ENCODE results near the gene TAS1R2. TPM values are rescaled to one million over a fixed set of nuclear protein-coding genes. Genes with fewer than 3 reads are reported as not detected.

TAS1R2 gene
- total and polyA plus RNA-seq, 2 donors from 2014 or later: not detected

GRCh38 chr1:18903291-18903756, 43.9 kb upstream of the TAS1R2 start:
- Histone ChIP-seq H3K4me3 (ENCODE audit: low read length in 3 of 3) (peak overlapping the region; percentile 44 to 83 (median 46)), H3K9ac (ENCODE audit: low read length in 3 of 3) (peak overlapping the region in 2 of 3 donors; percentile 36 to 37), H3K27me3 (ENCODE audit: control insufficient read depth, insufficient read depth, low read length) (no peaks in the 10 kb centered on the region), H3K9me3 (ENCODE audit: control insufficient read depth in 2 of 3, insufficient read depth in 1 of 3, low read length in 3 of 3) (no peaks in the 10 kb centered on the region), H3K27ac (ENCODE audit: low read depth in 2 of 2, low read length in 2 of 2) (peak overlapping the region; percentile 82 to 84), H3K4me1 (ENCODE audit: control insufficient read depth in 2 of 3, insufficient read depth in 2 of 3, low read depth in 1 of 3, low read length in 3 of 3) (peaks cover 3 to 15% (median 12%) of the 10 kb centered on the region in 3 donors), H3K36me3 (ENCODE audit: control insufficient read depth in 2 of 3, insufficient read depth in 3 of 3, low read length in 3 of 3) (peaks cover 0 to 7% (median 0%) of the 10 kb centered on the region in 3 donors)
- intact Hi-C loops (cut with DNase I): no loop called here
- TF ChIP-seq CTCF (IDR thresholded peaks at IDR 0.05; ENCODE audit: borderline replicate concordance, extremely low read depth, insufficient read depth): no peak
- DNase-seq (no peak), FAIRE-seq (no peak)

- H3K9ac ChIP-seq (ENCODE audit: low read length in 3 of 3): peak within 1 kb of the TSS; percentile 46 to 77 (median 49)
- DNase-seq: peak; percentile 97 to 99 (median 99)
- FAIRE-seq: peak; percentile 98
- peak within 1 kb of the TSS; percentile 66 to 86 (median 83) for H3K4me3 ChIP-seq (ENCODE audit: low read length in 3 of 3)
- H3K27ac ChIP-seq (ENCODE audit: low read depth in 2 of 2, low read length in 2 of 2): peak within 1 kb of the TSS; percentile 82 to 96
- intact Hi-C loops (cut with DNase I): no loop called here
- peak; percentile 2 for TF ChIP-seq CTCF (IDR thresholded peaks at IDR 0.05; ENCODE audit: borderline replicate concordance, extremely low read depth, insufficient read depth)
- no peaks in the 10 kb centered on the region for H3K9me3 ChIP-seq (ENCODE audit: control insufficient read depth in 2 of 3, insufficient read depth in 1 of 3, low read length in 3 of 3)
- peaks cover 3 to 13% (median 12%) of the 10 kb centered on the region in 3 donors for H3K4me1 ChIP-seq (ENCODE audit: control insufficient read depth in 2 of 3, insufficient read depth in 2 of 3, low read depth in 1 of 3, low read length in 3 of 3)
- H3K36me3 ChIP-seq (ENCODE audit: control insufficient read depth in 2 of 3, insufficient read depth in 3 of 3, low read length in 3 of 3): peaks cover 0 to 7% (median 0%) of the 10 kb centered on the region in 3 donors
- no peaks in the 10 kb centered on the region for H3K27me3 ChIP-seq (ENCODE audit: control insufficient read depth, insufficient read depth, low read length)
These were observed 43.2 kb upstream of the TAS1R2 start, which contains the start of gene ALDH4A1 for GRCh38 chr1:18902523-18903290. Gene ALDH4A1 (minus strand): TSS chr1:18902555. CDS start chr1:18902523, 32 bp downstream.

- Histone ChIP-seq H3K4me3 (ENCODE audit: low read length in 3 of 3) (peak overlapping the region; percentile 66 to 86 (median 83)), H3K9ac (ENCODE audit: low read length in 3 of 3) (peak overlapping the region; percentile 38 to 77 (median 49)), H3K27ac (ENCODE audit: low read depth in 2 of 2, low read length in 2 of 2) (peak overlapping the region; percentile 82 to 96), H3K27me3 (ENCODE audit: control insufficient read depth, insufficient read depth, low read length) (no peaks in the 10 kb centered on the region), H3K4me1 (ENCODE audit: control insufficient read depth in 2 of 3, insufficient read depth in 2 of 3, low read depth in 1 of 3, low read length in 3 of 3) (peaks cover 3 to 12% (median 12%) of the 10 kb centered on the region in 3 donors), H3K36me3 (ENCODE audit: control insufficient read depth in 2 of 3, insufficient read depth in 3 of 3, low read length in 3 of 3) (peaks cover 0 to 7% (median 2%) of the 10 kb centered on the region in 3 donors), H3K9me3 (ENCODE audit: control insufficient read depth in 2 of 3, insufficient read depth in 1 of 3, low read length in 3 of 3) (no peaks in the 10 kb centered on the region)
- intact Hi-C loops (cut with DNase I): no loop called here
- DNase-seq (peak in 4 of 5 donors; percentile 37 to 69 (median 46)), FAIRE-seq (no peak)
- no peak for TF ChIP-seq CTCF (IDR thresholded peaks at IDR 0.05; ENCODE audit: borderline replicate concordance, extremely low read depth, insufficient read depth)
These were observed 42.6 kb upstream of the TAS1R2 start for GRCh38 chr1:18901952-18902522.

Measured in kidney (tissue), 14 donors.